Left lung (tissue), 10 donors: ENCODE results near the gene TRMT61A. TPM values are rescaled to one million over a fixed set of nuclear protein-coding genes. Genes with fewer than 3 reads are reported as not detected.
A peak's percentile ranks its signal among the peaks of the same experiment; 100 is the strongest.

Experiments
- ATAC-seq: fragments of 200-7000 bp; cut with Tn5 transposase; one replicate; pipeline ENCODE4 v1.9.1; 2020; ENCODE audit warnings: moderate library complexity
- DNase-seq, 4 donors: peaks; one replicate each; pipeline ENCODE4 v3.0.0-alpha.2; 2013 to 2020
- H3K27ac ChIP-seq, 2 donors: fragments of 200-600 bp; sonication (generic) in 1 of 2; one replicate each; pipeline versions ENCODE4 v1.5.0 to v1.8.0; 2020 to 2021
- H3K27me3 ChIP-seq, 2 donors: fragments of 200-600 bp; sonication (generic) in 1 of 2; one replicate each; pipeline versions ENCODE4 v1.5.0 to v1.8.0; 2020 to 2021
- H3K36me3 ChIP-seq, 2 donors: fragments of 200-600 bp; sonication (generic) in 1 of 2; one replicate each; pipeline versions ENCODE4 v1.5.0 to v1.8.0; 2020 to 2021
- H3K4me1 ChIP-seq, 2 donors: fragments of 200-600 bp; one replicate each; pipeline ENCODE4 v1.8.0; 2021
- H3K4me3 ChIP-seq, 2 donors: fragments of 200-600 bp; sonication (generic) in 1 of 2; one replicate each; pipeline versions ENCODE4 v1.5.0 to v1.8.0; 2020 to 2021; ENCODE audit warnings: mild to moderate bottlenecking in 1 of 2
- H3K9me3 ChIP-seq, 2 donors: fragments of 200-600 bp; sonication (generic) in 1 of 2; one replicate each; pipeline versions ENCODE4 v1.5.0 to v1.8.0; 2020 to 2021
- intact Hi-C, 2 donors: fragments of 100-400 bp; cut with DNase I; formaldehyde crosslinking; loops; one replicate each; pipeline versions ENCODE4 v1.11.2 to v1.14.2; 2022
- polyA plus RNA-seq, 6 donors: library from polyadenylated mRNA; unstranded; fragments of 120-200 nt; gene quantifications; one replicate each; pipeline ENCODE4 v1.2.1, GENCODE V29; 2013; ENCODE audit not compliant: insufficient read length in 6 of 6
- total RNA-seq, 2 donors: library from RNA; stranded (reverse); fragmentation: NEBNext Ultra II Directional; extraction: Animal tissue kit (Norgen Biotek cat#: 25700); gene quantifications; one replicate each; pipeline ENCODE4 v1.2.1, GENCODE V29; 2021
- TF ChIP-seq, protein P1 (sequence below), 2 donors: fragments of 200-600 bp; sonication (generic) in 1 of 2; IDR thresholded peaks; one replicate each; pipeline versions ENCODE4 v1.5.0 to v1.8.0; 2021; ENCODE audit warnings: antibody characterized with exemption in 2 of 2
- donor health status: DM: no; HTN: yes; CAD: no.
- donor health status: DM: no; HTN: no; CAD: no.

The TRMT61A gene
- total and polyA plus RNA-seq, 8 donors: 6.0 to 12.6 (median 7.9) TPM

GRCh38 chr14:103535081-103535890 lies 6.3 kb downstream of the TRMT61A start:
- Histone ChIP-seq H3K27ac (no peak overlapping the region), H3K27me3 (peaks cover 0 to 24% of the 10 kb centered on the region in 2 donors), H3K9me3 (no peaks in the 10 kb centered on the region), H3K36me3 (peaks cover 0 to 58% of the 10 kb centered on the region in 2 donors), H3K4me1 (peaks cover 2 to 26% of the 10 kb centered on the region in 2 donors), H3K4me3 (no peak overlapping the region)
- ATAC-seq: no peak
- intact Hi-C loops: no loop called here
- DNase-seq: peak in 1 of 4 donors; percentile 68
- TF ChIP-seq, protein P1, sequence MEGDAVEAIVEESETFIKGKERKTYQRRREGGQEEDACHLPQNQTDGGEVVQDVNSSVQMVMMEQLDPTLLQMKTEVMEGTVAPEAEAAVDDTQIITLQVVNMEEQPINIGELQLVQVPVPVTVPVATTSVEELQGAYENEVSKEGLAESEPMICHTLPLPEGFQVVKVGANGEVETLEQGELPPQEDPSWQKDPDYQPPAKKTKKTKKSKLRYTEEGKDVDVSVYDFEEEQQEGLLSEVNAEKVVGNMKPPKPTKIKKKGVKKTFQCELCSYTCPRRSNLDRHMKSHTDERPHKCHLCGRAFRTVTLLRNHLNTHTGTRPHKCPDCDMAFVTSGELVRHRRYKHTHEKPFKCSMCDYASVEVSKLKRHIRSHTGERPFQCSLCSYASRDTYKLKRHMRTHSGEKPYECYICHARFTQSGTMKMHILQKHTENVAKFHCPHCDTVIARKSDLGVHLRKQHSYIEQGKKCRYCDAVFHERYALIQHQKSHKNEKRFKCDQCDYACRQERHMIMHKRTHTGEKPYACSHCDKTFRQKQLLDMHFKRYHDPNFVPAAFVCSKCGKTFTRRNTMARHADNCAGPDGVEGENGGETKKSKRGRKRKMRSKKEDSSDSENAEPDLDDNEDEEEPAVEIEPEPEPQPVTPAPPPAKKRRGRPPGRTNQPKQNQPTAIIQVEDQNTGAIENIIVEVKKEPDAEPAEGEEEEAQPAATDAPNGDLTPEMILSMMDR (IDR thresholded peaks at IDR 0.05): no peak

DNA sequence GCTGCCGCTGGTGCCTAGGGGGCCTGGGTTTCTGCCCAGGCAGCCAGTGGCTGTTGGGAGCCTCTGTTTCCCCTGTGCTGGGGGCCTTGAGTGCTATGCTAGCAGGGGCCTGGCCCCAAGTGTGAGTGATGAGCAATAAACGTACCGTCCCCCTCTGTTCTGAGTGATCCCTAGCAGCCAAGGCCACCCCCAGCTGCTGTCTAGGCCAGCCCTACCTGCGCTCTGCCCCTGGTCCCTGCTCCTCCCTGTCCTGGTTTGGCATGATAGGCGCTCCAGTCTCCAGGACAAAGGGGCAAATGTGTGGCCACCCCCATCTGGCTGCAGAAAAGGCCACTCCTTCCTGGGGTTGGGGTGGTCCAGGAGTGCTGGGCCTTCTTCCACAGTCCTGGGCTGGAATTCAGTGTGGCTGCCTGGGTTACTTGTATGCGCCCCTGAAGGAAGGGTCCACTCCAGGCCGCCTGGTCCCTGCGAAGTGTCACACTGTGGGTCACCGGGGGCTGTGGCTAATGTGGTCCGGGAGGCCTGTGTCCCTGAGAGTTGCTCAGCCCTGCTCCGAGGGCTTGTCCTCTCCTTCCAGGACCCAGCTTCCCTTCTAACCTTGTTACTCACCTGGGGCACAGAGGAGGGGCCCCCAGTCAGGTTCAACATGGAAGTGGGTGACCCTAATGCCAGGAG lies 7.0 kb downstream of the TRMT61A start:
- H3K9me3 ChIP-seq: no peaks in the 10 kb centered on the region
- intact Hi-C loops: no loop called here
- peaks cover 9 to 24% of the 10 kb centered on the region in 2 donors for H3K4me1 ChIP-seq
- no peak overlapping the region for H3K27ac ChIP-seq
- peaks cover 0 to 27% of the 10 kb centered on the region in 2 donors for H3K27me3 ChIP-seq
- TF ChIP-seq, protein P1 (IDR thresholded peaks at IDR 0.05): no peak
- H3K4me3 ChIP-seq: no peak overlapping the region
- ATAC-seq: no peak
- peaks cover 0 to 51% of the 10 kb centered on the region in 2 donors for H3K36me3 ChIP-seq
- DNase-seq: peak in 1 of 4 donors; percentile 63

DNA sequence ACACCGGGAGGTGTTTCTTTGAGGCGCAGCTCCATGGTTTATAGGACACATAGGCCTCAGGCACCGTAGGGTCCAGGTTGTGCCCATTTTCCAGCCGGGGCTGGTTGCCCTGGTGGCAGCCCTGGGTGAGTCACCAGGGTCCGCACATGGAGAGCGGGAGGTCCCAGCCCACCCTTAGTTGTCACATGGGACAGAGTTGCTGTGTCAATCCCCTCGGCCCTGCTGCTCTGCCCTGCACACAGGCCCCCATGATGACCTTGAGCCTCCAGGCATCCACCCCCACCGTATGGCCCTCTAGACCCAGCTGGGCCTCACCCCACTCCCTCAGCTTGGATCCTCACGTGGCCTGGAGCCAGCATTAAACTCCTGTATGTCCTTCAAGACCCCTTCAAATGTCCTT lies 7.7 kb downstream of the TRMT61A start:
- peaks cover 0 to 34% of the 10 kb centered on the region in 2 donors for H3K27me3 ChIP-seq
- H3K4me1 ChIP-seq: peaks cover 12 to 24% of the 10 kb centered on the region in 2 donors
- no peak overlapping the region for H3K27ac ChIP-seq
- peaks cover 0 to 45% of the 10 kb centered on the region in 2 donors for H3K36me3 ChIP-seq
- TF ChIP-seq, protein P1 (IDR thresholded peaks at IDR 0.05): no peak
- H3K9me3 ChIP-seq: no peaks in the 10 kb centered on the region
- H3K4me3 ChIP-seq: no peak overlapping the region
- DNase-seq: peak in 1 of 4 donors; percentile 41
- intact Hi-C loops: no loop called here
- ATAC-seq: no peak

GRCh38 chr14:103537175-103537990 lies 8.4 kb downstream of the TRMT61A start:
- Histone ChIP-seq H3K27ac (no peak overlapping the region), H3K4me3 (no peak overlapping the region), H3K4me1 (peaks cover 18 to 31% of the 10 kb centered on the region in 2 donors), H3K27me3 (peaks cover 0 to 41% of the 10 kb centered on the region in 2 donors), H3K36me3 (peaks cover 0 to 41% of the 10 kb centered on the region in 2 donors), H3K9me3 (no peaks in the 10 kb centered on the region)
- peak in 1 of 4 donors; percentile 51 for DNase-seq
- TF ChIP-seq, protein P1 (IDR thresholded peaks at IDR 0.05): no peak
- intact Hi-C loops: no loop called here
- no peak for ATAC-seq
